Type B pancreatic cell (in vitro differentiated cells): ENCODE measurements around the gene HEPN1. TPM values are rescaled to one million over a fixed set of nuclear protein-coding genes. Genes with fewer than 3 reads are reported as not detected.

Source experiments
- DNase-seq: peaks from one replicate; pipeline ENCODE4 v3.0.0; 2021; ENCODE audit warnings: mixed read lengths; ENCODE audit not compliant: unreplicated experiment; ENCODE audit errors: extremely low spot score
- H3K27ac Mint-ChIP-seq: 2 replicates; pipeline ENCODE4 v1.8.0; 2021; ENCODE audit warnings: mild to moderate bottlenecking, mixed read lengths
- H3K27me3 Mint-ChIP-seq: 2 replicates; pipeline ENCODE4 v1.8.0; 2021; ENCODE audit warnings: mixed read lengths
- H3K36me3 Mint-ChIP-seq: 2 replicates; pipeline ENCODE4 v1.8.0; 2021; ENCODE audit warnings: mixed read lengths
- H3K4me1 Mint-ChIP-seq: one replicate; pipeline ENCODE4 v1.8.0; 2021; ENCODE audit warnings: mixed read lengths; ENCODE audit not compliant: unreplicated experiment
- H3K4me3 Mint-ChIP-seq: 2 replicates; pipeline ENCODE4 v1.8.0; 2021; ENCODE audit warnings: mild to moderate bottlenecking, mixed read lengths
- H3K9me3 Mint-ChIP-seq: 2 replicates; pipeline ENCODE4 v1.8.0; 2021; ENCODE audit warnings: mixed read lengths
- total RNA-seq: library from RNA; stranded (reverse); gene quantifications from 2 replicates; pipeline ENCODE4 v1.2.1, GENCODE V29; 2021; ENCODE audit warnings: low replicate concordance
- TF ChIP-seq, protein P1 (sequence below): fragments of 200-600 bp; sonication (generic); conservative IDR thresholded peaks from 2 replicates; pipeline ENCODE4 v1.5.0; 2021; ENCODE audit warnings: antibody characterized with exemption, mild to moderate bottlenecking

Gene HEPN1
- total RNA-seq, 1 donor from 2014 or later = not detected

DNA sequence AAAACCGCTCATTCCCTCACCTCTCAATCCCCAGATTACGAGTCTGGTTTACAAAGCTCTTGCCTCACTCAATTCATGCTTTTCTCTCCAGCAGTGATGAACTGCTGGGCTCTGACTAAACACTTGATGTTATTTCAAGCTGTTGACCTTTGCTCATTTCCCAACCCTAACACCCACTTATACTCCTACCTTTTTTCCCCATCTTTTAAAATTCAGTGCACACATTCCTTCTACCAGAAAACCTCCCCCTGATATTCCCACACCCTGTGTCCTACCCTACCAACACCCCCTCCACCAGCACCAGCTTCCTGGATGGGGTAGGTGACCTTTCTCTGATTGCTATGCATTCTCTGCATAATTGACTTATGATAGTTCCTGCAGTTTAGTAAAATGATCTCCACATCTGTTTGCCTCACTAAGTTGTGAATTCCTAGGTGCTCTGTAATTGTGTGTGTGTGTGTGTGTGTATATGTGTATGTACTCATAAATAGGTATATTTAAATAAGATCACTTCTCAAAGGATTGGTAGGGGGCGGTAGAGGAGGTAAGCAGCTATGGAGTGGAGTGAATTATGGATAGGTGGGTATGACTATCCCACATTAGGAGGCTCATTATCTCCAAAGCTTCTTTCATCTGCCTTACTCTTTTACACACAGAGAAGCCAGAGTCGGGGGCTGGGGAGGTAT is 16.0 kb downstream of the HEPN1 start:
- no peak overlapping the region for H3K27ac Mint-ChIP-seq
- H3K4me1 Mint-ChIP-seq = peaks cover 1% of the 10 kb centered on the region
- no peak for DNase-seq
- H3K9me3 Mint-ChIP-seq = no peaks in the 10 kb centered on the region
- TF ChIP-seq, protein P1, sequence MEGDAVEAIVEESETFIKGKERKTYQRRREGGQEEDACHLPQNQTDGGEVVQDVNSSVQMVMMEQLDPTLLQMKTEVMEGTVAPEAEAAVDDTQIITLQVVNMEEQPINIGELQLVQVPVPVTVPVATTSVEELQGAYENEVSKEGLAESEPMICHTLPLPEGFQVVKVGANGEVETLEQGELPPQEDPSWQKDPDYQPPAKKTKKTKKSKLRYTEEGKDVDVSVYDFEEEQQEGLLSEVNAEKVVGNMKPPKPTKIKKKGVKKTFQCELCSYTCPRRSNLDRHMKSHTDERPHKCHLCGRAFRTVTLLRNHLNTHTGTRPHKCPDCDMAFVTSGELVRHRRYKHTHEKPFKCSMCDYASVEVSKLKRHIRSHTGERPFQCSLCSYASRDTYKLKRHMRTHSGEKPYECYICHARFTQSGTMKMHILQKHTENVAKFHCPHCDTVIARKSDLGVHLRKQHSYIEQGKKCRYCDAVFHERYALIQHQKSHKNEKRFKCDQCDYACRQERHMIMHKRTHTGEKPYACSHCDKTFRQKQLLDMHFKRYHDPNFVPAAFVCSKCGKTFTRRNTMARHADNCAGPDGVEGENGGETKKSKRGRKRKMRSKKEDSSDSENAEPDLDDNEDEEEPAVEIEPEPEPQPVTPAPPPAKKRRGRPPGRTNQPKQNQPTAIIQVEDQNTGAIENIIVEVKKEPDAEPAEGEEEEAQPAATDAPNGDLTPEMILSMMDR = peak; percentile 32
- H3K27me3 Mint-ChIP-seq = peaks cover 13% of the 10 kb centered on the region
- no peaks in the 10 kb centered on the region for H3K36me3 Mint-ChIP-seq
- no peak overlapping the region for H3K4me3 Mint-ChIP-seq

DNA sequence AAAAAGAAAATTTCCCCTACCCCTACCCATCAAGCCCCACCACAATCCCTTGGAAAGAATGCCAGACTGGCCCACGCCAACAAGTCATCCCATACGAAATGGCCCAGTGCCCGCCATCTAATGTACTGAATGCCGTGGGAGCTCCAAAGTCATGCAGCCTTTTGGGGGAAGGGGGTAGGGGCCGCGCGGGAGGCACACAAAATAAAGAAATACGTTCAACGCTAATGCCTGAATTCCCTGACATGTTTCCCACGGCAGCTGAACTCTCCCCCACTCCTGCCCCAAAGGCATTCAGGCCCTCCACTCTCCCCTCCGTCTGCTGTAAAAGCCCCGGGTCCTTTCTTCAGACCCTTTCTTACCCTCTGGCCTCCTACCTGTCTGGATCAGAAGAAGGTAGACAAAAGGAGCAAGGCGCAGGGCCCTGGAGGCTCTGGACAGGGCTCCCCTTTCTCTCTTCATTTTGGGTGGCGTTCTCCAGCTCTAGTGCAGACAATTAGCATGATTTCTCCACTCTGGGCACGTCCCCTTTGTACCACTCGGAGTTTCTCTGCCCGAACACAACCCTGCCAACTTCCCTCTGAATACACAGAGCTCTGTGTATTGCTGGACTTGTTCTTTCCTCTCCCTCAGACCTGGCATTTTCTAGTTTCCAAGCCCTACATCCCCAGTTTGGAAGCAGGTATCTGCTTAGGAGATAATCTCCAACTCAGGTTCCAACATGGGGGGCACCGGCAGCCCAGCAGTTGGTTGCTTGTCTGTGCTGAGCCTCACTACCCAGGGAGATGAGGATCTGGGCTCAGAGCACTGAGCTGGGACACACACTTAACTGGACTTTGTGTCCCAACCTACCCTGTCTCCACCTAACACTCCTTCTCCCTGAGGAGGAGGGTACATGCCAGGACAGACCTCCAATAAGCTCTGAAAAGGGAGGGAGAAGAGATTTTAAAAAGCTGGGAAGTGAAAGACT is 16.8 kb downstream of the HEPN1 start, which contains the start of gene HEPACAM:
TSS of gene HEPACAM (minus strand) at position 500 of the 967 bp plus-strand sequence. CDS start at position 459, 41 bp downstream.
- no peaks in the 10 kb centered on the region for H3K9me3 Mint-ChIP-seq
- H3K36me3 Mint-ChIP-seq = no peaks in the 10 kb centered on the region
- peaks cover 7% of the 10 kb centered on the region for H3K4me1 Mint-ChIP-seq
- TF ChIP-seq, protein P1 = no peak
- H3K27ac Mint-ChIP-seq = no peak within 1 kb of the TSS
- no peak for DNase-seq
- H3K4me3 Mint-ChIP-seq = no peak within 1 kb of the TSS
- peaks cover 13% of the 10 kb centered on the region for H3K27me3 Mint-ChIP-seq

DNA sequence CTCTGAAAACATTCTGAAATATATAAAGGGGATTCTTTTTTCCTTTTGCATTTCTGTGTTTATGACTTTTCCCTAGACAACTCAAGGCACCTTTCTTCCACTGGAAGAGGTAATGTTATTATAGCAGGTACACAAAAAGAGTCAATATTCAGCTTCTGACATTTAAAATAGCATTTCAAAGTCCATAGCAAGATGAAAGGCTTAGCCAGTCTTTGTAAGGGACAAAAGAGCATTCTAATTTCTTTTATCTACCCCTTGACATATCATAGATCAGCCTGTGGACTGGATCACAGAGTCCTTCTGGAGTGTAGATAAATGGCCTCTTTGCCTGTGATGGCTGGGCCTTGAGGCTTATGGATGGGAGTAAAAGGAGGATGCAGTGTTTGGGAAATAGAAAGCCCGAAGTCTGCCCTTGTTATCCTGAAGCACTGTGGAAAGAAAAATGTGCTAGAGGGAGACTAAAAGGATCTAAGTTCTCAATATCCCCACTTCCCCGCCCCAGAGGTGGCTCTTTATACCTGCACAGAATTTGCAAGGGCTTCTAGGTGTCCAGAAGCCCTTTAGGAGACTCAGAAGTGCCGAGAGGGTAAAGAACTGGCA is 18.4 kb downstream of the HEPN1 start:
- peaks cover 7% of the 10 kb centered on the region for H3K4me1 Mint-ChIP-seq
- no peak overlapping the region for H3K4me3 Mint-ChIP-seq
- no peaks in the 10 kb centered on the region for H3K36me3 Mint-ChIP-seq
- peaks cover 13% of the 10 kb centered on the region for H3K27me3 Mint-ChIP-seq
- H3K9me3 Mint-ChIP-seq = no peaks in the 10 kb centered on the region
- DNase-seq = no peak
- TF ChIP-seq, protein P1 = no peak
- no peak overlapping the region for H3K27ac Mint-ChIP-seq

DNA sequence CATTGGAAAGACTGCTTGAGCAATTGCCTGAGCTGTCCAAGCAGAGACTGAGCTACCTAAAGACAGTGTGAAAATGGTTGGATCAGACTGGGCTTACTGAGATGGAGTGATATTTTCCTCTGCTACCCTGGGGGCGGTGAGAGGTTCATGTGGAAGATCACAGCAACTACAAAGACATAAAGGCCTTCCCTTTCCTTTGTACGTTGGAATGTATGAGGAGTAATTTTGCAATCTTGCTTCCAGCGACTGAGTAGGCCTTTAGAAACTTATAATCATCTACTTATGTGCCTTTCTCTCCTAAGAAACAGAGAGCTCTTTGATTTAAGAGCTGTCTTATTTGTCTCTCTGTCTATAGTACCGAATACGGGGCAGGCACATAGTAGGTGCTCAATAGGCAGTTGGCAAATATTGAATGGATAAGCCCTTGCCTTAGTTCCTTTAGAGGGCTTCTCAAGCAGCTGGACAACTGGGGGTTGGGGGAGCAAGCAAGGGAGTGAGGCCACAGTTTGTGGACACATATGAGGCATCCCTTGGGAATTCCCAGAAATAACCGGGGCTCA is 19.2 kb downstream of the HEPN1 start:
- TF ChIP-seq, protein P1 = no peak
- Mint-ChIP-seq H3K4me3 (no peak overlapping the region), H3K36me3 (no peaks in the 10 kb centered on the region), H3K9me3 (no peaks in the 10 kb centered on the region), H3K27ac (peak overlapping the region; percentile 39), H3K27me3 (peaks cover 13% of the 10 kb centered on the region), H3K4me1 (peaks cover 15% of the 10 kb centered on the region)
- no peak for DNase-seq

DNA sequence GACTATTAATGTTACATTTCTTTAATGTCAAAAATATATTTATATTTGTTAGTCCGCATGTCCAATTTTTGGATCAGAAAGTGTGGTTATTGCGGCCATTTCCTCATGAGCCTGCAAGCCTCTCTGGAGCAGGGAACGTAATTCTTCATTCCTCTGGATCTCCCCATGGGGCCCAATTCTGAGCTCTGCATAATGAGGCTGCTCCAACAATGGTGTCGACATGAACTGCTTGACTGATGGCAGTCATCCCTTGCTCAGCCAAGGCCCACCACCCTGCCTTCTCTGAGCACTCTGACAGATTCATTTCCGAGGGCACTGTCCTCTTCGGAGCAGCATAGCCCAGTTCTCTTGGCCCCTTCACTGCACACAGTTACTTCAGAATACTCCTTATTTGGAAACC is 19.9 kb downstream of the HEPN1 start:
- Mint-ChIP-seq H3K27me3 (peaks cover 13% of the 10 kb centered on the region), H3K4me1 (peaks cover 20% of the 10 kb centered on the region), H3K36me3 (no peaks in the 10 kb centered on the region), H3K9me3 (no peaks in the 10 kb centered on the region), H3K4me3 (no peak overlapping the region), H3K27ac (no peak overlapping the region)
- TF ChIP-seq, protein P1 = no peak
- no peak for DNase-seq
